Kidney (tissue), 14 donors: ENCODE results near the gene INSRR. TPM values are rescaled to one million over a fixed set of nuclear protein-coding genes. Genes with fewer than 3 reads are reported as not detected.
A peak's percentile ranks its signal among the peaks of the same experiment; 100 is the strongest.

Experiments
- DNase-seq, 5 donors: peaks; one replicate each; pipeline ENCODE4 v3.0.0-alpha.2; 2013 to 2020
- FAIRE-seq: peaks from 2 replicates; lab custom pipeline; 2012; peaks lifted over from hg19 to GRCh38; lab: Jason Lieb, UNC
- H3K27ac ChIP-seq, 2 donors: one replicate each; pipeline ENCODE4 v1.7.0; 2013; ENCODE audit warnings: low read depth in 2 of 2, low read length in 2 of 2, inconsistent platforms in 1 of 2
- H3K27me3 ChIP-seq: one replicate; pipeline ENCODE4 v1.7.1; 2013; ENCODE audit warnings: low read length, inconsistent platforms; ENCODE audit not compliant: control insufficient read depth, insufficient read depth
- H3K36me3 ChIP-seq, 3 donors: one replicate each; pipeline versions ENCODE4 v1.7.0 to v1.7.1; 2013; ENCODE audit warnings: low read length in 3 of 3, control low read depth in 1 of 3, inconsistent platforms in 1 of 3; ENCODE audit not compliant: insufficient read depth in 3 of 3, control insufficient read depth in 2 of 3
- H3K4me1 ChIP-seq, 3 donors: one replicate each; pipeline versions ENCODE4 v1.7.0 to v1.7.1; 2013; ENCODE audit warnings: low read length in 3 of 3, inconsistent platforms in 1 of 3, low read depth in 1 of 3; ENCODE audit not compliant: control insufficient read depth in 2 of 3, insufficient read depth in 2 of 3
- H3K4me3 ChIP-seq, 3 donors: one replicate each; pipeline versions ENCODE4 v1.7.0 to v1.8.1; 2013; ENCODE audit warnings: low read length in 3 of 3, control low read depth in 1 of 3, inconsistent platforms in 1 of 3
- H3K9ac ChIP-seq, 3 donors: one replicate each; pipeline versions ENCODE4 v1.7.0 to v1.7.1; 2013; ENCODE audit warnings: low read length in 3 of 3, control low read depth in 1 of 3, inconsistent platforms in 1 of 3
- H3K9me3 ChIP-seq, 3 donors: one replicate each; pipeline versions ENCODE4 v1.7.0 to v1.7.1; 2013; ENCODE audit warnings: low read length in 3 of 3, control low read depth in 1 of 3, inconsistent platforms in 1 of 3; ENCODE audit not compliant: control insufficient read depth in 2 of 3, insufficient read depth in 1 of 3
- CTCF ChIP-seq: IDR thresholded peaks from 3 replicates; pipeline ENCODE4 v1.5.1; 2012; ENCODE audit warnings: mild to moderate bottlenecking, moderate library complexity, borderline replicate concordance; ENCODE audit not compliant: insufficient read depth; ENCODE audit errors: extremely low read depth
- intact Hi-C: fragments of 100-400 bp; cut with DNase I; formaldehyde crosslinking; loops from one replicate; pipeline ENCODE4 v1.11.1; 2022
- polyA plus RNA-seq: library from polyadenylated mRNA; stranded (reverse); fragments of 350-450 nt; fragmentation: Illumina TruSeq; extraction: RNeasy Lipid Tissue Mini Kit (QIAGEN cat#74804); gene quantifications from one replicate; pipeline ENCODE4 v1.2.3, GENCODE V29; 2014; ENCODE audit warnings: low read depth, low replicate concordance; ENCODE audit not compliant: insufficient read depth
- total RNA-seq: library from RNA; stranded (reverse); fragmentation: NEBNext Ultra II Directional; extraction: Animal tissue kit (Norgen Biotek cat#: 25700); gene quantifications from one replicate; pipeline ENCODE4 v1.2.1, GENCODE V29; 2021
- donor health status: control.
- donor health status: control.
- donor health status: control.
- donor health status: control.
- donor health status: control.
- donor health status: DM: yes; HTN: yes; CAD: no.
- donor health status: Normal renal cell carcinoma (clear cell type).

The INSRR gene
- total and polyA plus RNA-seq, 2 donors from 2014 or later, result 0.35 to 2.4 TPM

- Histone ChIP-seq H3K4me3 (peak overlapping the region; percentile 35 to 67 (median 53)), H3K9me3 (no peaks in the 10 kb centered on the region), H3K4me1 (peaks cover 0 to 16% (median 4%) of the 10 kb centered on the region in 3 donors), H3K9ac (peak overlapping the region in 1 of 3 donors; percentile 67), H3K36me3 (no peaks in the 10 kb centered on the region), H3K27ac (peak overlapping the region; percentile 78 to 95), H3K27me3 (no peaks in the 10 kb centered on the region)
- intact Hi-C loops, result no loop called here
- FAIRE-seq (no peak), DNase-seq (peak in 1 of 5 donors; percentile 31)
- TF ChIP-seq CTCF, result no peak
Observed at GRCh38 chr1:156894001-156894400, 35.1 kb upstream of the INSRR start.

- intact Hi-C loops, result no loop called here
- Histone ChIP-seq H3K36me3 (no peaks in the 10 kb centered on the region), H3K4me1 (peaks cover 0 to 13% (median 0%) of the 10 kb centered on the region in 3 donors), H3K27me3 (no peaks in the 10 kb centered on the region), H3K9ac (peak within 1 kb of the TSS in 1 of 3 donors; percentile 67), H3K27ac (peak within 1 kb of the TSS; percentile 78 to 95), H3K4me3 (peak within 1 kb of the TSS; percentile 35 to 67 (median 53)), H3K9me3 (no peaks in the 10 kb centered on the region)
- TF ChIP-seq CTCF, result no peak
- FAIRE-seq (no peak), DNase-seq (peak; percentile 69 to 91 (median 82))
Observed at GRCh38 chr1:156893048-156893953, 34.4 kb upstream of the INSRR start, which contains the start of gene PEAR1. PEAR1 (plus strand) TSS chr1:156893718; CDS start chr1:156903927, 10,209 bp downstream.

- H3K27ac ChIP-seq, result no peak overlapping the region
- H3K4me1 ChIP-seq, result peaks cover 0 to 11% (median 0%) of the 10 kb centered on the region in 3 donors
- H3K27me3 ChIP-seq, result no peaks in the 10 kb centered on the region
- H3K9ac ChIP-seq, result no peak overlapping the region
- FAIRE-seq (no peak), DNase-seq (peak; percentile 94 to 97 (median 94))
- intact Hi-C loops, result no loop called here
- peak overlapping the region in 2 of 3 donors; percentile 16 to 18 for H3K4me3 ChIP-seq
- H3K36me3 ChIP-seq, result no peaks in the 10 kb centered on the region
- no peaks in the 10 kb centered on the region for H3K9me3 ChIP-seq
- peak; percentile 65 for TF ChIP-seq CTCF
Observed at GRCh38 chr1:156892190-156893047, 33.5 kb upstream of the INSRR start.
